ENCODE results near the gene PRKD2.

GRCh38 chr19:46716672-46717033 lies 261 bp downstream of the PRKD2 start:
- TF ChIP-seq POLR2AphosphoS5 (IDR thresholded peaks at IDR 0.05; ENCODE audit: low read length) (no peak), HSF1 (IDR thresholded peaks at IDR 0.05; ENCODE audit: low read depth, low read length) (no peak)
- TF ChIP-seq, protein P1, sequence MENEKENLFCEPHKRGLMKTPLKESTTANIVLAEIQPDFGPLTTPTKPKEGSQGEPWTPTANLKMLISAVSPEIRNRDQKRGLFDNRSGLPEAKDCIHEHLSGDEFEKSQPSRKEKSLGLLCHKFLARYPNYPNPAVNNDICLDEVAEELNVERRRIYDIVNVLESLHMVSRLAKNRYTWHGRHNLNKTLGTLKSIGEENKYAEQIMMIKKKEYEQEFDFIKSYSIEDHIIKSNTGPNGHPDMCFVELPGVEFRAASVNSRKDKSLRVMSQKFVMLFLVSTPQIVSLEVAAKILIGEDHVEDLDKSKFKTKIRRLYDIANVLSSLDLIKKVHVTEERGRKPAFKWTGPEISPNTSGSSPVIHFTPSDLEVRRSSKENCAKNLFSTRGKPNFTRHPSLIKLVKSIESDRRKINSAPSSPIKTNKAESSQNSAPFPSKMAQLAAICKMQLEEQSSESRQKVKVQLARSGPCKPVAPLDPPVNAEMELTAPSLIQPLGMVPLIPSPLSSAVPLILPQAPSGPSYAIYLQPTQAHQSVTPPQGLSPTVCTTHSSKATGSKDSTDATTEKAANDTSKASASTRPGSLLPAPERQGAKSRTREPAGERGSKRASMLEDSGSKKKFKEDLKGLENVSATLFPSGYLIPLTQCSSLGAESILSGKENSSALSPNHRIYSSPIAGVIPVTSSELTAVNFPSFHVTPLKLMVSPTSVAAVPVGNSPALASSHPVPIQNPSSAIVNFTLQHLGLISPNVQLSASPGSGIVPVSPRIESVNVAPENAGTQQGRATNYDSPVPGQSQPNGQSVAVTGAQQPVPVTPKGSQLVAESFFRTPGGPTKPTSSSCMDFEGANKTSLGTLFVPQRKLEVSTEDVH (IDR thresholded peaks at IDR 0.05; ENCODE audit: low read depth, partially characterized antibody), result no peak

Data from GM12878 (cell line).